HG02884 (cell line): ENCODE measurements around the gene FAM229A.
A peak's percentile ranks its signal among the peaks of the same experiment; 100 is the strongest.
"Not testable (repeated sequence)": the region's sequence is repeated elsewhere in the genome, so short reads cannot be mapped to it uniquely, and the experiment has no call there.

ENCODE experiments used
- ATAC-seq: cut with Tn5 transposase; IDR thresholded peaks from one replicate; pipeline ENCODE4 v1.9.1; 2021; ENCODE audit warnings: mild to moderate bottlenecking, moderate library complexity; ENCODE audit not compliant: unreplicated experiment

FAM229A gene, protein sequence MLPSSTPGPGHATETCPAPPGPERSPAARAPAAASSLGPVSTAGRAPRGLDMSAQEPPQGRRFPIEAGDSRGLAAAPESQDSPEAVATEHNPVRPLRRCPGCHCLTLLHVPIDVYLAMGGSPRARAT

DNA sequence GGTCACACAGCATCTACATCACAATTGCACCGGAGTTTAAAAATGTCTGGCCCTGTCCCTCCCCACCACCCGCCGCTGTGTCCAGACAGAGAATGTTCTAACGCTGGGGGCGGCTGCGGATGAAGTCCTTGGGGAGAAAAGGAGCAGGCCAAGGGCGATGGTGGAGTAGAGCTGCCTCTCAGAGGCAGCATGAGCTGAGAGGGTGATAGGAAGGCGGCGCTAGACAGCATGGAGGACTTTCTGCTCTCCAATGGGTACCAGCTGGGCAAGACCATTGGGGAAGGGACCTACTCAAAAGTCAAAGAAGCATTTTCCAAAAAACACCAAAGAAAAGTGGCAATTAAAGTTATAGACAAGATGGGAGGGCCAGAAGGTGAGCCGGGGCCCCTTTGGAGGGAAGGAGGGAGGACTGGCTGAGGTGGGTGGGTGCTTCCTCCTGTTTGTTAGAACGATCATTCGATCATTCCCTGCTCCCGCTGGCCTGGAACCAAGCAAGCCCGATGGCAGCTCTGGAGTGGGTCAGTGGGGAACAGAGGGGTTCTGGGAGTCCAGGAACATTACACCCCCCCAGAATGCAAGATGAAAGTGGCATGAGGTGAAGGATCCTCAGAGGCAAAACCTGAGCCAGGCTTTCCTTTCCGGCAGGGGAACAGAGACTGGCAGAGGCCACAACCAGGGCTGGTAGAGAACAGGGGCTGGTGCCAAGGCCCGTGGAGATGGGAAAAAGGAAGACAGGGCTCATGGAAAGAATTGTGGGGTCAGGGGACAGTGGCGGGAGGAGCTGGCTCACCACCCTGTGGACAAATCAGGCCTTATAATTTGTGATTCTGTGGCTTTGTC is at the start of gene FAM229A, which contains the start of gene TSSK3:
FAM229A (minus strand) TSS at position 12 of the 840 bp plus-strand sequence. CDS start 394 bp downstream, outside the sequence.
TSSK3 (plus strand) TSS at position 66 of the 840 bp plus-strand sequence; CDS start at position 229, 163 bp downstream.
- ATAC-seq: no peak

DNA sequence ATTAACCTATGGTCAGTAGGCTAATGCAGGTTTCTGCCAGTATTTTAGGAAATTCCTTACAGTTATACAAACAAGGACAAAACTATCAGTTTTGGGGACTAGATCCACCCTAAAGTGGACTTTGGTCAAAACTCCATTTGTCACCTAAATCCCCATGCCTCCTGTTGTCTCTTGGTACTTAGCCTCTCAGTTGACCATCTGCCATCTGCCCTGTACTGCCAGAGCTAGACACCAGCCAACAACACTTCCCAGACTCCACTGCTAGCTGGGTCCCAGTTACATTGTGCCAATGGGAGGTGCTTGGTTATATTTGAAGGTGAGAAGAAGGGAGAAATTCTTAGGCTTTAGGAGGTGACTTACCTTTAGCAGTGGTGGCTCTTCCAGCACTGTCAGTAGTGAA is 49.0 kb upstream of the FAM229A start:
- ATAC-seq: no peak

DNA sequence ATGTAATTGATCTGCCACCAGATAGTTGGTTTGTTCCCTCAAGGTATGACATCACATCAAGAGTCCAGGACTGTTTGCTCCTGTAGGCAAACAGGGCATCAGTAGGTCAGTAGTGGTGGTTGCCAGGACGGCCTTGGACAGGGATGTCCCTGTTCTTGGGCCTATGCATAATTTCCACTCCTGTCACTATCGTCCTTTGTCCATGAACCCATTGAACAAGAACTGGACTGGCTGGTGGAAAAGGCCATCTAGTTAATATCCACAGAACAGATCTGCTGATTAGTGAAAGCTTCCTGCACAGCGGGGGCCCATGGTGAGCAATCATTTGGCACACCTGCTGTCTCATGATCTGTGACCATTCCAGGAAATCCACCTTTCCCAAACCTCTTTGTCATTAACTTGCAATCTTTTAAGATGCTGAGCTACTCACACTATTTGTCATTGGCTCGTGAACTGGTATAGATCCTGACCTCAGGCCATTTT is 44.4 kb upstream of the FAM229A start:
- ATAC-seq: no peak

DNA sequence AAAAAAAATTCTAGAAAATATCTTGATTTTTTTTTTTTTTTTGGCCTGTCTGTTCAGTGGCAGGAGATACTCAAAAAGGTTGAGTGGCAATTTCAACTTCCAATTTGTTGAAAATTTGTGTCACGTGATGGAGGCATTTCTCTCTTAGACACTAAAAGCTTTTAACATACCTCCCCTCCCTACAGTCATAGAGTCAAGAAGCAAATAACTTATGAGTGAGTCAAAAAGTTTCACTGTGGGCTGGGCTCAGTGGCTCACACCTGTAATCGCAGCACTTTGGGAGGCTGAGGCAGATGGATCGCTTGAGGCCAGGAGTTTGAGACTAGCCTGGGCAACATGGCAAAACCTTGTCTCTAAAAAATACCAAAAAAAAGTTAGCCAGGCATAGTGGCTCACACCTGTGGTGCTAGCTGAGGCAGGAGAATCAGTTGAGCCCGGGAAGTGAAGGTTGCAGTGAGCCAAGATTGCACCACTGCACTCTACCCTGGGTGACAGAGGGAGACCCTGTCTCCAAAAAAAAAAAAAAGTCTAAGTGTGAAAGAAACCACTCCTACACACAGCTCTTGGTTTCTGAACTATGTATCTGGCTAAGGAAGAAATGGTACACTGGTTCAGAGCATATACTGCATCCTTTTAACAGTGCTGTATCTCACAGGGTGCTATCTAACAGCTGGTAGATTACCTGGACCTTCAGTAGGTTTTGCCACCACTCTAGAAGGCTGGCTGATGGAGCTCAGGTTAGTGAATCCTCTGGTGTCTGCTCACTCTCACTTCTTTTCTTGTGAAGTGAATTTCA is 43.6 kb upstream of the FAM229A start:
- no peak for ATAC-seq

DNA sequence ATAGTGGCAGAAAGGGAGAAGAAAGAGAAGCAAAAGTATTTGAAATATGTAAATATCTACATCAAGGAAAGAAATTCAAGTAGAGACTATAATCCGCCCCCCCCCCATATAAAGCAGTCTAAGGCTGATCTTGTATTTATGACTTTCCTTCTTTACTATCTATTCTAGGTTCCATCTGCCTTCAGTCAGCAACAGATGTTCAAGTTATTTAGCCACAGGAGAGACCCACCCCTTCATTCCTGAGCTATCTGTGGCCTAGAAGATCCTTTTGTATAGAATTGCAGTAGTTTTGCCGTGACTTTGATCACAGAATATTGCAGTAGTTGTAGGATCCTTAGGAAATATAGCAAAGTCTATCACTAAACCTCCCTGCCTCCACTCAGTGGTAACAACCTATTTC is 42.7 kb upstream of the FAM229A start:
- no peak for ATAC-seq

DNA sequence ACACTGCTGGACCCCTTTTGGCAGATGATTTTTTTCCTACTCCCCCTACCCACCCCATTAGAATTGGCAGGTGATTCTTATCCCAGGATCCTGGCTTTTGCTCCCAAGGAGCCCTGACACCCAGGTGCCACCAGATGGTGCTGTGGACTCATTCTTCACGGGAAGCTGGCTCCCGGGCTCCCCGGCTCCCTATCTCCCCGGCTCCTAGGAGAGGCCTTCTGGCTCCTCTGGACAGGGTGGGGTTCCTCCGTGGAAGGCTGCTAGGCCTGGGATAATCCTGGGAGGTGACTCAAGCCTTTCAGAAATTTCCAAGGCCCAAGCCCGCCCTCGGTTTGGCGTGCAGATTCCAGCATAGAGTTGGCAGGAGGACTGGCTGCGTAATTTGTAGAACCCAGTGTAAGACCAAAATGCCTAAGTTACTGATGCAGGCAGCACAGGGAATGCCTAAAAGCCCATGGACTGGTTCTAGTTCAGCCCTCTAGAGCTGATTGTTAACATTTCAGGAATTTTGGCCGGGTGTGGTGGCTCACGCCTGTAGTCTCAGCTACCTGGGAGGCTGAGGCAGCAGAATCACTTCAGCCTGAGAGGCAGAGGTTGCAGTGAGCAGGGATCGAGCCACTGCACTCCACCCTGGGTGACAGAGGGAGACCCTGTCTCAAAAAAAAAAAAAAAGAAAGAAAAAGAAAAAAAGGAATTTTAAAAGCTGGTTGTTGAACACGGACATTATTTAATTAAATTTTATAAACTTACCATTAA is 38.8 kb upstream of the FAM229A start:
- ATAC-seq: no peak

DNA sequence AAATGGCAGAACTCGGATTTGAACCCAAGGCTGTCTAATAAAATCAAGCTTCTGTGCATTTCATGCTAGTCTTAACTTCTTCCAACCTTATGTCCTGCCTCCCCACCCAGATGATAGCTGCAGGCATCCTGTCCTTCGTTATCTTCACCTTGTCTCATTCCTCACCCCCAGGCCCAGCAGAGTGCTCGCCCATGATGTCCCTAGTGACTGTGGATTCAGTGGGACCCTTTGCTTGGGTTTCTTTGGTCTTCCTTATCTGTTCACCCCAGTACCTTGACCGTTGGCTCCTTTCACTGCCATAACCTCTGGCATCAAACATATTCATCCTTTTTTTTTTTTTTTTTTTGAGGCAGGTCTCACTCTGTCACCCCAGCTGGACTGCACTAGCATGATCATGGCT is 37.6 kb upstream of the FAM229A start:
- no peak for ATAC-seq

DNA sequence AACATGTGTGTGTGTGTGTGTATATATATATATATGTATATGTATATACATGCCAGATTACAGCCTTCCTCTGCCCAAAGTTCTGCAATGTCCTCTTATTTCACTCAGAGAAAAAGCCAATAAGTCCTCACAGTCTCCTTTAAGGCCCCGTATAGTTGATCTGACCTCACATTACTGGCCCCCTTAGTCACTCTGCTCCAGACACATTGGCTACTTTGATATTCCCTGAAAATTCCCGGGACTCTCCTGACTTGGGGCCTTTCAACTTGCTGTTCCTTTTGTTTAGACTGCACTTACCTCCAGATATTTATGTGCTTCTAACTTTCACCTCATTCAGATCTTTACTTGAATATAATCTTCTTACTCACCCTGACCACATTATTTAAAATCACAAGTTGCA is 36.1 kb upstream of the FAM229A start:
- ATAC-seq: no peak

DNA sequence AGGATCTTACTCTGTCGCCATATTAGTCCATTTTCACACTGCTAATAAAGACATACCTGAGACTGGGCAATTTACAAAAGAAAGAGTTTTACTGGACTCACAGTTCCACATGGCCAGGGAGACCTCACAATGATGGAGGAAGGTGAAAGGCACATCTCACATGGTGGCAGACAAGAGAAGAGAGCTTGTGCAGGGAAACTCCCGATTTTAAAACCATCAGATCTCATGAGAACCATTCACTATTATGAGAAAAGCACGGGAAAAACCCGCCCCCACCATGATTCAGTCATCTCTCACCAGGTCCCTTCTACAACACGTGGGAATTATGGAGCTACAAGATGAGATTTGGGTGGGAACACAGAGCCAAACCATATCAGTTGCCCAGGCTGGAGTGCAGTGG is 34.2 kb upstream of the FAM229A start:
- not testable (repeated sequence) for ATAC-seq

DNA sequence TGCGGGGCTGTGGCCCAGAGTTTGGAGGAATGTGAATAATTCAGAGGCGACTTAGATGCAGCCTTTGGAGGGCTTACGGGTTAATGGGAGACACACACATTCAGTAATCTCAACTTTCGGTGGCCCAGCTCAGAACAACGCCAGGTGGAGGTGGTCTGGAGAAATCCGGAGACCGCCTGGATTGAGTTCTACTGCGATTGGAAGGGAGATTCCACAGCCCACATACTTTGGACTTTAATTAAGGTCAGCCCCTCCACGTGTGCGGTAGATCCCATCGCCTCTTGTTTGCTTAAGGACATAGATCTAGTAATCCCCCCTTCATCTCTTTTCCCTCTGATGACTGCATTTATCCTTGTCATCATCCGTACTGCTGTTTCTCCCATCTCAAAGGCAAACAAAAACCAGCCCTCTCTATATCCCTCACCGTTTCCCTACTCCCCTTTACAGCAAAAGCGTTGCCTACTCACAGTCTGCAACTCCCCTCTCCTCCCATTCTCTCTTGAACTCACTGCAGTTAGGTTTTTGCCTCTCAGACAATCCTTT is 32.7 kb upstream of the FAM229A start:
- no peak for ATAC-seq

DNA sequence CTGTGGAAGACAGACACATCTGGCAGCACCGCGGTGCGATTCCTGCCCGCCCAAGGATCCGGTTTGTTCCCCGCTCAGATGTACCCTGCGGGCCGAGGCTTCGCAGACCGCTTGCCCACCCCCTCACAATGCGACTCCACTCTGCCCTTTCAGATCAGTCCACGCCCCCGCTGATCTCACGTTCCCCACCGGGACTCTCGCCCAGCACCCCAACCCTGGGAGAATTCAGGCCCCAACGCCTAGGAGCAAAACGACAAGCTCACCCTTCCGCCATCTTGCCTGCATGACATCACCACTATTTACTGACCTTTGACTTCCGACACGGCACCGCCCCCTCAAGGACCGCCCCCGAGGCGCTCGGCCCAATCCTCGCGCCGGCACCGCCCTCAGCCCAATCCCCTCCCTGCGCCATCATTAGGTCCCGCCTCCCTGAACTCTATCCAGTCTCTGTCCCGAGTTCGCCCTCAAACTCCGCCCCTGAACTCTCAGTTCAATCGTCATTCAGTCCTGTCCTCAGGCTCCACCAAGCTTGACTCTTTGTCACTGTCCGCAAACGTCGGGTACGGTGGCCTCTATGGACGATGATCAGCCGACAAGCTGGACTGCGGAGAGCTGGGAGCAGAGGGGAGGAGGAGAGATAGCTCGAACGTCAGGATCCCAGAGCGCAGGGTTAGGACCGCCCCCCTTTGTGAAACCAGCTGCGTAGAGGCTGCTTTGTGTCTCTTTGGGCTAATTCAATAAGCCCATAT is 32.0 kb upstream of the FAM229A start, which contains the start of gene BSDC1:
BSDC1 (minus strand) TSS at position 301 of the 749 bp plus-strand sequence; CDS start at position 274, 27 bp downstream.
- ATAC-seq: peak; percentile 96

DNA sequence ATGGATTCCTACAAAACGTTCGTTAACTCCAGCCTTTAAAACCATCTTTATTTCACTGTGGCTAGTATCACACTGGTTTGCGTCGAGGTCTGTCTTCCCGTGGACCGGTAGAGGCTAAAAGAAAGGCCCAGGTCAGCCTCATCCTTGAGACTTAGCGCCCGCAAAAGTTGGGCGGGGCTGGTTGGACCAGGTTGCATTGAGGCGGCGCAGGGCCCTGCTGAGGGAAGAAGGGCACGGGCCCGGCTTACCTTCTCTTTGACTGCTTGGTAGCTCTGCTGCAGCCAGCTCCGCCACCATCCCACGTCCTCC is 31.5 kb upstream of the FAM229A start:
- peak; percentile 11 for ATAC-seq

DNA sequence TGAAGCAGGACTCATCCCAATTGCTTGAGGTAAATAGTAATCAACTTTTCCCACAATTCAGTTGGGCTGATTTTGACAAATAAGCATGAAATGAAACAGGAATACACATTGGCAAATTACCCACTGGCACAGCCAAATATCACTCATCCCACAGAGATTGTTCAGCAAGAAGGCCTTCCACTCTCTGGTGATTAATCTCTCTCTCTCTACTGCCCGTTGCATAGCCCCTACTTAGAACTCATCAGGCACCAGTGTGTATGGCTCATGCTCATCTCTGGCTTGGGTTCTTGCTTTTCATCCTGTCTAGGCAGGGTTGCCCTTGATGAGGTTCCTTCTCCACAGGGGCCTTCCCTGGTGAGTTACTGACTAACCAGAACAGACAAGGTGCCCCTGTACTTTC is 30.9 kb upstream of the FAM229A start:
- ATAC-seq: no peak

DNA sequence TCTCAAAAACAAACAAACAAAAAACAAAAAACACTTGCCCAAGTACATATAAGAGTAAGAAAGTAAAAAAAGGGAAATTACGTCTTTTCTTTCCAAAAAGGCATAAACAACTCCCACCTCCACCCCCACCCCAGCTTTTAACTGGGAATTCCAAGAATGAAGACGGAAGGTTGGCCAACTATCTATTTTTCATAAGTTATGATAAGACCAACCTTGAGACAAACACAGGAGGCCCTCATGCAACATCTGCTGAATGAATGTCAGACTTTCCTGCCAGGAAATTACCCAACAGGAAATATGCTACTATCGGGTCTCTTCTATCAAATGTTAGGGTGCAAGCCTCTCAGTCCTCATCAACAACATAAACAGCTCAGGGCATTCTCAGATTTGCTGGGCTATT is 30.0 kb upstream of the FAM229A start:
- no peak for ATAC-seq

DNA sequence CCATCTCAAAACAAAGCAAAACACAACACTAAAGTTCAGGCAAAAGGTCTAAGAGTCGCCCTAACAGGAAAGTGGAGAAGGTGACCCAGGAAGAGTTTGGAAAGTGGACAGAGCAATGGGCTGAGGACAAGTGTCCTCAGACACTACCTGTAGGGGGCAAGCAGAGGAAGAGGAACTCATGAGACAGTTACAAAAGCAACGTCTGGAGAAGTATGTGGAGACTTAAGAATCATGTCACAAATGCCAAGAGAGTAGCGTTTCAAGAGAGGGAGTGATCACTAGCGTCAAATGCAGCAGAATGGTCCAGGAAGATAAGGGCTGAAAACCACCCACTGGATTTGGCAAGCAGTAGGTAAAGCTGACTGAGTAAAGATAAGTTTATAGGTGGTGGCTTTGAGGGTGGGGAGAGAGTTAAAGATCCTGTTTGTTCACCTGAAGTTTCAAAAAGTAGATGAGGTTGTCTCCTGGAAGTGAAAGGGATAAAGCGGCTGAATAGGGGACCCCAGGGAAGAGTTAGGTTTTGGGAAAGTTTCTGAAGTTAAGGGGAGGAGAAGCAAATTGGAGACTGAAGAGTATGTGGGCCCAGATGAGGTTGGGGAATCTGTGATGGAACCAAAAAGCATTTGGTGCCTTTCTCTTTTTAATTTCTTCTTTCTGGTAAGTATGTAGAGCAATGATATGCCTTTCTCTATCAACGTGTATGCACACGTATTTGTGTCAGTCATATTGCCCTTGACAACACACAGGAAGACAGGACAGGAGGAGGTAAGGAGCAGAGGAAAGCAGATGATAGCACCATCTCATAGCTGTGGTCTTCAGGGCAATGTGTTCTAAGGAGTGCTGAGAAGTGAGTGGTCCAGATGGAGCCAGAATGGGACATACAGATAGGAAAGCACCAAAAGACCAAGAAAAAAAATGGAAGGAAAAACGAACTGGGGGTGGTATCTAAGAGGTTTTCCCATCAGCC is 28.9 kb upstream of the FAM229A start:
- no peak for ATAC-seq

DNA sequence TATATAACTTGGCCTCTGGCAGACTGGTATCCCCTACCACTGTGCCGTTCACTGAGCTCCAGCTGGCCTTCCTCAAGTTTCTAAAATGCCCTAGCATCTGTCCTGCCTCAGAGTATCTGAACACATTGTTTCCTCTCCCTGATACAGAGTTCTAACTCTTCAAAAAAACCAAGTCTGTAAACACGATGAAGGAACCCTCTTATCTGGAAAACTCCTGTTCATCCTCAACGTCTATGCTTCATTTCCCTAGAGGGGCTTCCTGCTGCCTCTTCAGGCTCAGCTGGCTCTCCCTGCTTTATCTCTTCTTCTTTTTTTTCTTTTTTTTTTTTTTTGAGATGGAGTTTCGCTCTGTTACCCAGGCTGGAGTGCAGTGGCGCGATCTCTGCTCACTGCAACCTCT is 26.4 kb upstream of the FAM229A start:
- ATAC-seq: no peak

DNA sequence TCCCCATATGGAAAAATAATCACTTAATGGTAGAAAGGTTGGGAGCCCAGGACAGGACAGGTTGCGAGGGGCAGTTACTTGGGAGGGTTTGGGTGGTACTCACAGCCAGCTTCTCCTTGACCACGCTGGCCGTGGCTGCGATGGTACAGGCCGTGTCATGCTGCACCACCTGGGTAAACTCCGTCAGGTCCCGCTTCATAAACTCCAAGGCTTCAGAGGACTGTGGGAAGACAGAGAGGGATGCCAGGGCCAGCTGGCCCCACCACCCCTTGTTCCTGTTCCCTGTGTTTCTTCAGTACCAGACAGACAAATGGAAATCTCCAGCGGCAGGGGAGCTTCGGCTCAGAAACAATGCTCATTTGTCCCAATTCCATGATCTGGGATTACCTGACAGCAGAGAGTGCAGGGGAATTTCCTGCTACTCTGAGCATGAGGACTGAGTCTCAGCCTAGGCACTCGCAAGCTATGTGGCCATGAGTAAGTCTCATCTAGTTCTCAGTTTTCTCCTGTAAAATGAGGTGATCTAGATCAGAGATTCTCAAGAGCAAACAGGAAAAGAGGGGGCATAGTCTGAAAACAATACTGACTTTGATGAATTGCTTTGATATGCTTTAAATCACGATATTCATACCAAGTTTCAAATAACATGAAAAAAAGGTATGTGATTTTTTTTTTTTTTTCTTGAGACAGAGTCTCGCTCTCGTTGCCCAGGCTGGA is 24.5 kb upstream of the FAM229A start:
- ATAC-seq: no peak

DNA sequence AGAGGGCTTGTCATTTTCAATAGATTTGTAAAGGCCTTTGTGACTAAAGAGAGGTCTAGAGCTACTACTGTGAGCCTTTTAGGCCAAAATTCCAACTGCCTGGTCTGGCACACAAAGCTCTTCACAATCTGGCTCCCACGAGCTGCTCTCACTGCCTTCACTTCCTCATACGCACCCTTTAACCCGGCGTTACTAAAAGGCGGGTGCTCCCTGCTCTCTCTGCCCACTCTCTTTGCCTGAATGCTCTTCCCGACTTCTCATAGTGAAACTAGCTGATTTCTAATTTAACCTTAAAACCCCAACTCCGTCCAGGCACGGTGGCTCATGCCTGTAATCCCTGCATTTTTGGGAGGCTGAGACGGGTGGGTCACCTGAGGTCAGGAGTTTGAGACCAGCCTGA is 17.8 kb upstream of the FAM229A start:
- no peak for ATAC-seq
